ENCODE measurements around the gene HPSE2.
"Not testable (repeated sequence)": the region's sequence is repeated elsewhere in the genome, so short reads cannot be mapped to it uniquely, and the experiment has no call there.

Gene HPSE2

GRCh38 chr10:98536551-98536950 lies 699.1 kb downstream of the HPSE2 start:
- DNase-seq = no peak

- no peak for DNase-seq
Observed at GRCh38 chr10:98533746-98534445, 701.8 kb downstream of the HPSE2 start.

DNA sequence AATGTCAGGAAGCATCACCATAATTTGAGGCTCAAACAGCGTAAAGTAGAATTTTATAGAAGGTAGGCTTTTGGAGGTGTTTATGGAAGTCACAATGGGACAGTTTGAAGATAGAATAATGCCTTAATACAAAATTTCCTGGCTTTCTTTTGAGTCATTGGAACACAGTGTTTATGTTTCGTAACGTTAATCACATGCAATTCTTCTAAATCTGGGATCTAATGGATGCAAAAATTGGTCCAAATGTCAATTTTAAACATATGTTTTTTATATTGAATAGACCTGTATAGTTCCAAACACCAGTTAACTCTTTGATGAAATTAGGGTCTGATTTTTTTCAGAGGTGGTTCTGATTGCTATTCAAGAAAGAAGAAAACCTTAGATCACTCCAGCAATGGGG lies 702.4 kb downstream of the HPSE2 start:
- no peak for DNase-seq

- no peak for DNase-seq
Observed at GRCh38 chr10:98528805-98529183, 706.9 kb downstream of the HPSE2 start.

GRCh38 chr10:98528166-98528804 lies 707.4 kb downstream of the HPSE2 start:
- no peak for DNase-seq

DNA sequence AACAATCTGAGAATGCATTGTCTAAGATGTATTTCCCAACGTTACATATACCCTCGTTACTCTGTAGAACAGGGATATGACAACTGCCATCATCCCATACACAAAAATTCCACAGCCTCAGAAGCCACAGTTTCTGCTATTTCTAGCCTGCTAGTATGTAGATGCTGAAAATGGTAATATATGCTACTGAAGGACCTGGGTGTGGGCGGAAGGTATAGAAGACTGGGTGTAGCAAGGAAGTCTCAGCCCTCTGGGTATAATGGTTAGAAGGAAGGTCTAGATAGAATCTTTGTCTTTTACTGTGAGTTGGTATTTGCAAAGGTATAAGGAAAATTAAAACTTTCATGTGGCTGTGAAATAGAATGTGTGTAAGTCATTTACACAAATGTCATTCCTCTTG lies 709.7 kb downstream of the HPSE2 start:
- no peak for DNase-seq

GRCh38 chr10:98524124-98524523 lies 711.5 kb downstream of the HPSE2 start:
- no peak for DNase-seq

DNA sequence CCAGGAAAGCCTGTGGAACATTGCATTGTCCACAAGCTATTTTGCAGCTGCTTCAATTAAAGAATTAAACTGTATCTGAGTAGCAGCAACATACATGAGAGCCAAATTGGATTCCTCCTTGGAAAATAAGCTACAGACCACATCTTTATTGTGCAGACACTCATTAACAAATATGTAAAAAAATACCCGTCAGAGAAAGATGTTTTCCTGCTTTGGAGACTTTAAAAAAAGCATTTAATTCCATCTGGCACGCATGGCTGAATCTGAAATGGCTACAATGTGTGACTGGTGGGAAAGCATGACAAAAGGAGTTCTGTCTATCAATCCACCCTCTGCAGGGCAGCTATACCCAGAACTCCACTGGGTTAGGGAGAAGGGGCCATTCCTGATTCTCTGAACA lies 715.8 kb downstream of the HPSE2 start:
- no peak for DNase-seq

- no peak for DNase-seq
Observed at GRCh38 chr10:98517672-98518071, 718.0 kb downstream of the HPSE2 start.

DNA sequence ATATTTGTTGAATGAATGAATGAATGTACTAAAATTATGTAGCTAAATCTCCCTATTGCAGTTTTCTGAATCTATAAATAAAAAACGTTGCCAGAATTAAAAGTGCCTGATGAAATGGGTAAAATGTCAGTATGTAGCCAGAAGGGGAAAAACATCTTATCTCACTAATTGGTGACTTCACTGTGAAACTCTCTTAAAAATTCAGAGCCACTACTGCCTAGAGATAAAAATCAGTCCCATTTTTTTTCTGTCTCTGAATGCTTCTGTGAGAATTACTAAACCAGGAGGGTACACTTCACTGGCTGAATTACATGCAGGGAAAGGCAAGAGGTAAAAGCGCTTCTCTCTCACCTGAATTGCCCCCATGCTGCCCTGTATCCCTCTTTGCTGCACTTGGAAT lies 719.3 kb downstream of the HPSE2 start:
- DNase-seq = no peak

DNA sequence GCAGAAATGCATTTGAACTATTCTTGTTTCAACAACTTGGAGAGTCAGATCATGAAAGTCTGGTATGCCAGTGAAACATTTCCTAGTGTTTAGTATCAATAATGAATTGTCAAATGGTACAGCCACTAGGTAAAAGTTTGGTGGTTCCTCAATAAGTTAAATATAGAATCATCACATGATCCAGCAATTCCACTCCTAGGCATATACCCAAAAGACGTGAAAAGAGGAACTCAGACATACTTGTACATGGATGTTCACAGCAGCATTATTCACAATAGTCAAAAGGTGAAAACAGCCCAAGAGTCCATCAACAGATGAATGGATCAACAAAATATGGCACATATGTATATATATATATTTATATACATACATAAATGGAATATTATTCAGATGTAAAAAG lies 721.9 kb downstream of the HPSE2 start:
- DNase-seq = no peak

GRCh38 chr10:98511876-98512275 lies 723.8 kb downstream of the HPSE2 start:
- no peak for DNase-seq

DNA sequence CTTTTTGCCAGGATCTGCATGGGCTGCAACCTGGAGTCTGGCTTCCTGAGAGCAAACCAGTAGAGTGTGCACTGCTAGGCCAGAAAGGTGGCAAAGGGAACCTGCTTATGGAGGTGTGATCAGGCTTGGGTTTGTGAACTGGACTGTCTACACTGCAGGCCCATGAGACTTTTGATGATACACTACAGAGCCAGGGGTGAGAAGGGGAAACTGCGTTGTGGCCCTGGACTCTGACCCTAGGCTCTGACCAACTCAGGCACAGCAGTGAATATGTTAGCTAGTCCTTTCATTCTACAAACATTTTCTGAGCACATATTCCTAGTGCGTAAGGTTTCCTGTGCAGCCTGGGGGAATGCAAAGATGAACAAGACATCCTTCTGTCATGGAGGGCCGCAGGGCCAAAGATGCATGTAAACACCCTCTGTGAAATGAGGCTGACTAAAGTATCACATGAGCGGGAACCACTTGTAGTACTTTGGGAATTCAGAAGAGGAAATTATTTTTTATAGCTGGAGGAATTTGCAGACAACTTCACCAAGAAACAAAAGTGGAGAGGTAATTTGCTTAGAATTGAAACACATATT lies 725.1 kb downstream of the HPSE2 start:
- no peak for DNase-seq

DNA sequence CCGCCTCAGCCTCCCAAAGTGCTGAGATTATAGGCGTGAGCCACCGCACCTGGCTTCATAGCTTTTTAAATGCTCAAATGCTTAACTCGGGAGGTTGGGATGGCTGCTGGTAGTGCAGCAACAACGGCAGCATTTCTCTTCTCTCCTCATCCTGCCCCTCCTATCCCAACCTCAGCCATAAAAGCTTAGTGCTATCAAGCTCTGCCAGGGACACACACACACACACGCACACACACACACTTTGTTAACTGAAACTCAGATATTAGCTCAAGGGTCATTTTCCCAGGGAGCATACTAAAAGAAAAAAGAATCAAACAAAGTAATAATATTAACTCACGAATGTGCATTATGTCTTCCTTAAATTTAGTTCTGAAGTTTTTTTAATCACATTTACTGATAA lies 725.9 kb downstream of the HPSE2 start:
- no peak for DNase-seq

DNA sequence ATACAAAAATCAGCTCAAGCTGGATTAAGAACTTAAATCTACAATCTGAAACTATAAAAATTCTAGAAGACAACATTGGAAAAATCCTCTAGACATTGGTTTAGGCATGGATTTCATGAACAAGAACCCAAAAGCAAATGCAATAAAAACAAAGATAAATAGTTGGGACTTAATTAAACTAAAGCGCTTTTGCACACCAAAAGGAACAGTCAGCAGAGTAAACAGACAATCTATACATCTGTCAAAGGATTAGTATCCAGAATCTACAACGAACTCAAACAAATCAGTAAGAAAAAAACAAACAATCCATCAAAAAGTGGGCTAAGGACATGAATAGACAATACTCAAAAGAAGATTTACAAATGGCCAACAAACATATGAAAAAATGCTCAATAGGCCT lies 733.1 kb downstream of the HPSE2 start:
- DNase-seq = not testable (repeated sequence)

GRCh38 chr10:98492763-98493162 lies 742.9 kb downstream of the HPSE2 start:
- DNase-seq = no peak

DNA sequence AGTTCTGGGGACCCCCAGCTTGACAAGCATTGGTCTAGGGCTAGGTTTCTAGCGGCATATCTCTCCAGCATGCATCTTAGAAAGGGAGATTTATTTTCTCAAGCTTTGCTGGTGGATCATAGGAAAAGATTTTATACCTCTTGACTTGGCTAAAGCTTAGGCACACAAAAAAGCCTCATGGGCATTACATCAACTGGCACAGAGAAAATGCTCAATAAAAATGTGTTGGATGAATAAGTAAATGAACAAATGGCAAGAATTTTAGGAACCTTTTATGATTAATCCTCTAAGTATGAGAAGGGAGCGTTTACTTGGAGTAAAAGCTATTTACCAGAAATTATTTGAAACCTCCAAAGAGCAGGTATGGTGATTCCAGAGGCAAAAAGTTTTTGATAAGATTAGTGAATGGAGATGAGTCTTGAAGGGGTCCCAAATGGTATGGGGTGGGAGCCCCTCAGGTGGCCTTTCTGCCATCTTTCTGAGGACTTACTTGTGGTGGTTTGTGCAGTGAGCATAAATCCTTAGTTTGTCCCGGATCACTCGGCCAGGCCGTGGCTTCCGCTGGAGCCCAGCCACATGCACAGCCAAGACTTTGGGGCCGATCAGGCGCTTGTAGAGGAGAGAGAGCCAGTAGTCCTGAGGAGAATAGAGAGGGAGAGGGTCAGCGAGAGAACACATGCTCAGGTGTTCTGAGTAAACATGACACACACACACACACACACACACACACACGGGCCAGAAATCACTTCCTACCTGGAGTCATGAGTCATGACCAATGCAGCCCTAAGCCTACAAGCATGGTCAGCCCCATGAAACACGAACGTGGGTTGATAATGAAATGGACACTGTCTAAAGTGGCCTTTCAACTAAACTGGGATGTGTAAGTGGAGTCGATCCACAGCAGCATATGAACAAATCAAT lies 745.8 kb downstream of the HPSE2 start:
- no peak for DNase-seq

DNA sequence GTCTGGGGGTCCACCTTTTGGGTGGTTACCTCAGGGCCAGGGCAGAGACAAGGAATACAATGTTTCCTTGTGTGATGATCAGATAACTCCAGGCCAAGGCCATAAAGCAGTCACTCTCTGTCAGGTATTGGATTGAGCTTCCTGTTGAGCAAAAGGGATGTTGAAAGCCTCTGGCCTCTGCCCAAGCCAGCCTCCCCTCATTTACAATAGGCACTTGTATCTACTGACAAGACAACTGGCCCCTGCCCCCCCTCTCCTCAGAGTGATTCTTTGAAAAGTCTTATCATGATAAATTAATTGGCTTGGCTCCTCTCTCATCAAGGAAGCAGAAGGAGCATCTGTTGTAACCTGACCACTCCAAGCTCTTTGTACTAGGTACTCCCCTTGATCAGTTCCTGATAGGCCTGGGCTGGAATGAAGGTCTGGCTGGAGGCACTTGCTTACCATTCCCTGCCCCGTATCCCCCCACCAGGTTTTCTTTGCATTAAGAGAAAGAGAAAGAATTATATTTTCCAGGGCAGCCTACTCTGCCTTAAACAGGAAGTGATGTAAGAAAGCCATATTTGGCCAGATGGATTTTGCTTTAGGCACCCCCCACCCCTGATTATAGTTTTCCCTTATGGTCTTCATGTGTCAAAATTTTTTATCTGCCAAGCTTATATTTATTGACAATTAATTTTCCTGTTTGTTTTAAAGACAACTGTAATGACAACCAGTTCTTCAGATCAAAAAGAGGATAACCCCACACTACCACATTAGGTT lies 746.8 kb downstream of the HPSE2 start:
- no peak for DNase-seq

DNA sequence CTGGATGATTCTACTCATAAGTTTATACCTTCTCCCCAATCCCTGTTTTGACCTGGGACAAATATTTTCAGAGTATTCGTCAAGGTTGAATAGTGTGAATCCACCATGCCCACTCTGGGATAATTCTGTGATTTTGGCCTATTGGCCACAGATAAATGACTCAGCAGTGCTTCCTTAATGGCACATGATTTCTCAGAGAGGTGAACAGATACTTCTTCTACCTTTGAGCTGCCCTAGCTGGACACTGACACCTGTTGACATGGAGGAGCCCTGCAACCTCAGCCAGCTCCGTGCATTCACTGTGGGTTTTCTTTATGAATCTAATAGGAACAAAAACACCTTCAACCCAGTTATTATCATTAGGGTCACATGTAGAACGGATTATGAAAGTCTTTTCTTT lies 748.0 kb downstream of the HPSE2 start:
- DNase-seq = no peak

GRCh38 chr10:98486421-98486820 lies 749.2 kb downstream of the HPSE2 start:
- no peak for DNase-seq

- no peak for DNase-seq
Observed at GRCh38 chr10:98485959-98486358, 749.7 kb downstream of the HPSE2 start.

DNA sequence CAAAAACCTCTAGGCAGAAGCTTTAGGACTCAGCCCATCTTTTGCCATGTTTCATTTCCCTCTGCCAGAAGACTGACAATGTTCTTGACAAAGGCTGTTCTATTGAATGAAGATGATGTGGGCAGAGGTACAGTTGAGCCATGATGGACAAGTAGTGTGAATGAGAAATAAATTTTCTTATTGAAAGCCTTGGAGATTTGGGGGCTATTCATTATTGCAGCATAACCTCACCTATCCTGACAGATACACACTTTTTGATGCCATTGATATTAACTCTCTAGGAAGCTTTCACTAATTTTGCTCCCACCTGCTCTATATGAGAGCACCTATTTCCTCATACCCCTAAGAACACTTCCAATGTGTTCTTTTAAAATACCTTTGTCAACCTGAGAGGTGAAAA lies 752.0 kb downstream of the HPSE2 start:
- no peak for DNase-seq

GRCh38 chr10:98482096-98482495 lies 753.6 kb downstream of the HPSE2 start:
- DNase-seq = no peak

Measured in CD4-positive, alpha-beta T cell treated with Interleukin-15 for 1 hour (primary cell).